ENCODE data around the gene APOBEC3F. TPM values are rescaled to one million over a fixed set of nuclear protein-coding genes. Genes with fewer than 3 reads are reported as not detected.

The APOBEC3F gene
- total and polyA plus RNA-seq, 3 experiments from 2014 or later: 20.5 to 30.1 (median 28.4) TPM

DNA sequence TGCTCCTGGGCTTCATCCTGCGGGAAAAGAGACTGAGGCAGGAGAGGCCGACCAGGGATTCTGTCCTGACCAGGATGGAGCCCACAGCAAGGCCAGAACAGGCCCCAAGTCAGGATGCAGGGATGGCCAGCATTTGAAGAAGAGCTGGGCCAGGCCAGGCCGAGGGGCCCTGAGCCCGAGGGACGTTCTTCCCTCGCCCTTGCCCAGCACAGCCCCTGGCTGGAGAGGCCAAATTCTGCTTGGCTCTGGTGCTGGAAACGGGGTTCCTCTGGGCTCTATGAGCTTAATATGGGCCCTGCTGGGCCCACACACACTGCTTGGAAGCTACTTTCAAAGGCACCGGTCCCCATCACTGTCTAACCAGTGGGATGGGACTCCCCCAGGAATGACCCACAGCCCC, 44.0 kb downstream of the APOBEC3F start:
- CTCF ChIA-PET: no interaction called here

DNA sequence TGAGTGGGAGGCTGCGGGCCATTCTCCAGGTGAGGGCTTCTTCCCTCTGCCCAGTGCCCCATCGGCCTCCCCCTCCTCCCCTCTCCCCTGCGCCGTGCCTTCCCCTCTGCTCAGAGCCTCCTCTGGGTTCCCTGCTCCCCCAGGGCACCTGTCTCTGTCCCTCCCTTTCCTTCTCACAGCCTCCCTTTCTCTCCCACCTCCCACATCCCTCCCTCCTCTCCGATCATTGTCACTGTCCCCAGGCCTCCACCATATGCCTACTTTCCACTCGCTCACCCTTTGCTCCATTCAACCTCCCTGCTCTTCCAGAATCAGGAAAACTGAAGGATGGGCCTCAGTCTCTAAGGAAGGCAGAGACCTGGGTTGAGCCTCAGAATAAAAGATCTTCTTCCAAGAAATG, 46.4 kb downstream of the APOBEC3F start:
- H3K27ac Mint-ChIP-seq: peak overlapping the region; percentile 82 to 100 (median 96)
- peak overlapping the region in 3 of 7 donors; percentile 44 to 70 (median 66) for H3K4me3 Mint-ChIP-seq
- H3K4me3 ChIP-seq (ENCODE audit: low read length): no peak overlapping the region
- H3K9me3 Mint-ChIP-seq: no peaks in the 10 kb centered on the region
- no peak for DNase-seq
- H3K36me3 Mint-ChIP-seq: peaks cover 4 to 46% (median 5%) of the 10 kb centered on the region in 3 donors
- POLR2A ChIA-PET: interaction anchor here (0.6 kb wide), 1 partner anchor 67 kb away, joined by 3 read pairs; no protein-coding TSS in a partner anchor
- CTCF ChIA-PET: no interaction called here
- peaks cover 81 to 92% (median 83%) of the 10 kb centered on the region in 3 donors for H3K4me1 Mint-ChIP-seq
- H3K9me3 ChIP-seq (ENCODE audit: low read length): no peaks in the 10 kb centered on the region
- no peak overlapping the region for H3K27ac ChIP-seq (ENCODE audit: low read depth, low read length)
- peaks cover 0 to 4% of the 10 kb centered on the region in 2 donors for H3K27me3 Mint-ChIP-seq
- H3K36me3 ChIP-seq (ENCODE audit: insufficient read depth, low read length): peaks cover 5% of the 10 kb centered on the region
- no peaks in the 10 kb centered on the region for H3K27me3 ChIP-seq (ENCODE audit: insufficient read depth, low read length, poor library complexity, severe bottlenecking)
- H3K4me1 ChIP-seq (ENCODE audit: insufficient read depth, low read length): peaks cover 63% of the 10 kb centered on the region

More for the DNA sequence above, 44.0 kb downstream of the APOBEC3F start:
- H3K4me1 ChIP-seq (ENCODE audit: insufficient read depth, low read length): peaks cover 63% of the 10 kb centered on the region
- H3K27me3 ChIP-seq (ENCODE audit: insufficient read depth, low read length, poor library complexity, severe bottlenecking): no peaks in the 10 kb centered on the region
- no peak for DNase-seq
- H3K27ac ChIP-seq (ENCODE audit: low read depth, low read length): no peak overlapping the region
- no peaks in the 10 kb centered on the region for H3K9me3 Mint-ChIP-seq
- H3K4me3 ChIP-seq (ENCODE audit: low read length): no peak overlapping the region
- no peaks in the 10 kb centered on the region for H3K9me3 ChIP-seq (ENCODE audit: low read length)
- H3K36me3 Mint-ChIP-seq: peaks cover 16 to 69% (median 21%) of the 10 kb centered on the region in 3 donors
- H3K4me3 Mint-ChIP-seq: no peak overlapping the region
- H3K27me3 Mint-ChIP-seq: no peaks in the 10 kb centered on the region
- POLR2A ChIA-PET: interaction anchor here (0.7 kb wide), 1 partner anchor 10 kb away, joined by 3 read pairs; no protein-coding TSS in a partner anchor
- peak overlapping the region in 6 of 8 donors; percentile 70 to 99 (median 86) for H3K27ac Mint-ChIP-seq
- H3K4me1 Mint-ChIP-seq: peaks cover 80 to 90% (median 81%) of the 10 kb centered on the region in 3 donors
- peaks cover 27% of the 10 kb centered on the region for H3K36me3 ChIP-seq (ENCODE audit: insufficient read depth, low read length)

DNA sequence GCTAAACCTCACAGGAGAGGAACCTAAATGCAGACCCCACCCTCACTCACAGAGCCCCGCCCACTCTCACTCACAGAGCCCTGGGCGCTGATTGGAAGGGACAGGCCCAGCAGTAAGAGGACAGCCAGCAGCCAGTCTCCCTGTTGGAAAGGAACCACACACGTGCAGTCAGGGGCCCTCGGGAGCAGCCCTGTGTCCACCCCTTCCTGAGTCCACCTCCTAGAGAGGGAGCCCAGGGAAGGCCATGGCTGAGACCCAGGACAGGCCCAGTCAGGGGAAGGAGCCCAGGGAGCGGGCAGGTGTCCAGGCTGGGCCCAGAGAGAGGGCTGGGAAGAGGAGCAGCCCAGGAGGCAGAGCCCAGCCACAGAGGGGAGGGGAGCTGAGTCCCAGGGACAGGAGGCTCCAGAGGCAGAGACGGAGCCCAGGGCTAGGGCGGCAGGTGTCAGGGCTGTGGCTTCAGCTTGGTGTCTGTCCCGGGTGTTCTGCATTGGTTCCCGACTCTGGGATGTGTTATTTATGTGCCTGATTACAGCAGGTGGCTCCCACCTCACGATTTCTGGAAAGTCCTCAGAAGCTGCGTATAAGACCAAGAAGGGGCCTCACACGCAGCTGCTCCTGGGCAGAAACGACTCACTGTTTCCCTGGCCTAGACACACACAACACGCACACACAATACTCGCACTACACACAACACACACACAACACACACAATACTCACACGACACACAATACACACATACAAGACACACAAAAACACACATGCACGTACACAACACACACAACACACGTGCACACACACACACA, 47.4 kb downstream of the APOBEC3F start:
- peaks cover 0 to 4% of the 10 kb centered on the region in 2 donors for H3K27me3 Mint-ChIP-seq
- H3K4me3 Mint-ChIP-seq: peak overlapping the region; percentile 8 to 74 (median 47)
- no peak for DNase-seq
- ChIA-PET POLR2A (no interaction called here), CTCF (interaction anchor here (1.3 to 1.4 kb wide), 2 partner anchors 26 to 27 kb away, joined by 4 to 5 read pairs; no protein-coding TSS in a partner anchor)
- peak overlapping the region; percentile 92 to 100 (median 100) for H3K27ac Mint-ChIP-seq
- Histone ChIP-seq H3K4me1 (ENCODE audit: insufficient read depth, low read length) (peaks cover 65% of the 10 kb centered on the region), H3K4me3 (ENCODE audit: low read length) (no peak overlapping the region), H3K9me3 (ENCODE audit: low read length) (no peaks in the 10 kb centered on the region), H3K27me3 (ENCODE audit: insufficient read depth, low read length, poor library complexity, severe bottlenecking) (no peaks in the 10 kb centered on the region), H3K27ac (ENCODE audit: low read depth, low read length) (peak overlapping the region; percentile 34), H3K36me3 (ENCODE audit: insufficient read depth, low read length) (peaks cover 5% of the 10 kb centered on the region)
- H3K36me3 Mint-ChIP-seq: peaks cover 0 to 36% (median 5%) of the 10 kb centered on the region in 3 donors
- peaks cover 81 to 92% (median 83%) of the 10 kb centered on the region in 3 donors for H3K4me1 Mint-ChIP-seq
- H3K9me3 Mint-ChIP-seq: no peaks in the 10 kb centered on the region

DNA sequence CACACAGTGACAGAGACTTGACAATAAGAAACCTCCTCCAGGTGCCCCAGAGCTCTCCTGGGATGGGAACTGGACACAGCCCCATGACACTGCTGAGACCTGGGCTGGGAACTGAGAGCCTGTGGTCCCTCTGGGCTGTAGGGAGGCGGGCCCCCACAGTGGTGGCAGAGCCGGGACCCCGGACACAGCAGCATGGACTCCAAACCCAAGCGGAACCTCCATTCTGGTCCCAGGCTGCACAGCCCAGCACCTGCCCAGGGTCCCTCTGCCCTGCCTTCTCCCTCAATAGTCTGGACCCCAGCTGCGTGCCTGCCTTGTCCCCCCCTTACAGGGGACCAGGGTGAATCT, 48.0 kb downstream of the APOBEC3F start:
- Histone ChIP-seq H3K27me3 (ENCODE audit: insufficient read depth, low read length, poor library complexity, severe bottlenecking) (no peaks in the 10 kb centered on the region), H3K9me3 (ENCODE audit: low read length) (no peaks in the 10 kb centered on the region), H3K36me3 (ENCODE audit: insufficient read depth, low read length) (peaks cover 5% of the 10 kb centered on the region), H3K27ac (ENCODE audit: low read depth, low read length) (peak overlapping the region; percentile 34), H3K4me3 (ENCODE audit: low read length) (no peak overlapping the region), H3K4me1 (ENCODE audit: insufficient read depth, low read length) (peaks cover 62% of the 10 kb centered on the region)
- peaks cover 0 to 4% of the 10 kb centered on the region in 2 donors for H3K27me3 Mint-ChIP-seq
- H3K4me3 Mint-ChIP-seq: peak overlapping the region; percentile 3 to 87 (median 35)
- peak overlapping the region; percentile 92 to 100 (median 100) for H3K27ac Mint-ChIP-seq
- no peak for DNase-seq
- POLR2A ChIA-PET: no interaction called here
- peaks cover 0 to 31% (median 5%) of the 10 kb centered on the region in 3 donors for H3K36me3 Mint-ChIP-seq
- peaks cover 78 to 92% (median 79%) of the 10 kb centered on the region in 3 donors for H3K4me1 Mint-ChIP-seq
- no peaks in the 10 kb centered on the region for H3K9me3 Mint-ChIP-seq
- CTCF ChIA-PET: interaction anchor here (1.3 to 1.4 kb wide), 2 partner anchors 26 to 27 kb away, joined by 4 to 5 read pairs; no protein-coding TSS in a partner anchor

DNA sequence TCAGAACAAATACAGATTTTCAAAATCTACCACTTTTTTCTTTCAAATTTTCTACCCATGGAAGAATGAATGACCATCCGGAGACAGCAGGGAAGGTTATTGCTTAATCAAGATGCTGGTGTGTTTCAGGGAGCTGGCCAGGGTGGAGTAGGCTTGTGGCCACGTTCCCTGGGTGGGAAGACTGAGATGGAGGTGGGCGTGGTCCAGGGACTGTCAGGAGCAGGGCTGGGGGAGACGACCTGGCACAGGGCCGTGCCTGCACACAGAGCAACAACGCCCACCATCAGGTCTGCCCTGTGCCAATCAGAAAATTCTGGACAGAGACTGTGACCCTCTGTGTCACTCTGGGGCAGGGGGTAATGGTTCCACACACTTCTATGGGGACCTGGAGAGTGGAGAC, 49.3 kb downstream of the APOBEC3F start:
- H3K27ac ChIP-seq (ENCODE audit: low read depth, low read length): peak overlapping the region; percentile 85
- CTCF ChIA-PET: interaction anchor here (1.3 to 1.6 kb wide), 3 partner anchors 11 to 68 kb away, joined by 3 to 4 read pairs (median 3); no protein-coding TSS in a partner anchor
- no peak for DNase-seq

DNA sequence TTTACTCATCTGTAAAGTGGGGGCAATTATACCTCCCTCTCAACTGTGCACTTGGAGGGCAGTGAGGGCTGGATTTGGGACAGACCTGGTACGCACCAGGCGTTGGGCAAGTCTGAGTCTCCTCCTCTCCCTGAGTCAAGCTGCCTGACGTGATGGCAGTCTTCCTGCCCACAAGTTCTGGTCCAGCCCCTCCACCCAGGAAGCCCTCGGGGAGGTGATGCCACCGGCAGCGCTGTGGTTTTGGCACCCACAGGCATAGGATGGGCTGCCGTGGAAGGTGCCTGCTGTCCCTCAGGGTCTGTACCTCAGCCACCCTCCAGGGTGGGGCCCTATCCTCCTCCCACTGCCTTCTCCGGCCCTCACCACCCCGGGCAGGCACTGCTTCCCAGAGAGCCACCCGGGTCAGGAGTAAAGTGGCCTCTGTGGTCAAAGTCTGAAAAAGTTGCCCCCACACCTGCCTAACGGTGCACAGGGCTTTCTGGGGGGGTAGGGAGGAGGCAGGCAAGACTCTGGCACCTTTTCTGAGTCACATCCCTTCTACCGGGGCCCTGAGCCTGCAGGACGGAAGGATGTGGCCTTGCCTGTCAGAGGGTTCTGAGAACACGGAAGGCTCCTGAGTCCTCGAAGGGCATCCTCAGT, 49.9 kb downstream of the APOBEC3F start:
- CTCF ChIA-PET: interaction anchor here (0.9 to 1.6 kb wide), 3 partner anchors 10 to 68 kb away, joined by 3 read pairs; no protein-coding TSS in a partner anchor
- H3K27me3 Mint-ChIP-seq: peaks cover 0 to 4% of the 10 kb centered on the region in 2 donors
- POLR2A ChIA-PET: interaction anchor here (0.6 to 1.0 kb wide), 6 partner anchors 11 to 229 kb away, joined by 3 to 6 read pairs (median 3); partner anchors contain the start of genes APOBEC3C, CBX7 and RPL3

More for the DNA sequence above, 49.3 kb downstream of the APOBEC3F start:
- Mint-ChIP-seq H3K27me3 (peaks cover 0 to 4% of the 10 kb centered on the region in 2 donors), H3K4me1 (peaks cover 82 to 97% (median 84%) of the 10 kb centered on the region in 3 donors), H3K4me3 (peak overlapping the region; percentile 75 to 91 (median 84)), H3K9me3 (no peaks in the 10 kb centered on the region), H3K27ac (peak overlapping the region; percentile 92 to 100 (median 100)), H3K36me3 (peaks cover 0 to 24% (median 4%) of the 10 kb centered on the region in 3 donors)
- POLR2A ChIA-PET: interaction anchor here (0.7 to 1.0 kb wide), 3 partner anchors 10 to 229 kb away, joined by 3 to 6 read pairs (median 4); partner anchors contain the start of gene APOBEC3C
- H3K27me3 ChIP-seq (ENCODE audit: insufficient read depth, low read length, poor library complexity, severe bottlenecking): no peaks in the 10 kb centered on the region
- H3K36me3 ChIP-seq (ENCODE audit: insufficient read depth, low read length): peaks cover 5% of the 10 kb centered on the region
- H3K9me3 ChIP-seq (ENCODE audit: low read length): no peaks in the 10 kb centered on the region
- peak overlapping the region; percentile 55 for H3K4me3 ChIP-seq (ENCODE audit: low read length)
- H3K4me1 ChIP-seq (ENCODE audit: insufficient read depth, low read length): peaks cover 72% of the 10 kb centered on the region

More for the DNA sequence above, 49.9 kb downstream of the APOBEC3F start:
- H3K27ac ChIP-seq (ENCODE audit: low read depth, low read length): peak overlapping the region; percentile 85
- peaks cover 83 to 97% (median 89%) of the 10 kb centered on the region in 3 donors for H3K4me1 Mint-ChIP-seq
- peak overlapping the region; percentile 92 to 100 (median 100) for H3K27ac Mint-ChIP-seq
- peaks cover 78% of the 10 kb centered on the region for H3K4me1 ChIP-seq (ENCODE audit: insufficient read depth, low read length)
- peak; percentile 85 to 97 (median 87) for DNase-seq
- H3K27me3 ChIP-seq (ENCODE audit: insufficient read depth, low read length, poor library complexity, severe bottlenecking): no peaks in the 10 kb centered on the region
- peak overlapping the region; percentile 75 to 91 (median 84) for H3K4me3 Mint-ChIP-seq
- no peaks in the 10 kb centered on the region for H3K9me3 Mint-ChIP-seq
- H3K4me3 ChIP-seq (ENCODE audit: low read length): peak overlapping the region; percentile 55
- H3K9me3 ChIP-seq (ENCODE audit: low read length): no peaks in the 10 kb centered on the region
- H3K36me3 Mint-ChIP-seq: peaks cover 0 to 19% (median 3%) of the 10 kb centered on the region in 3 donors
- peaks cover 5% of the 10 kb centered on the region for H3K36me3 ChIP-seq (ENCODE audit: insufficient read depth, low read length)

All from CD8-positive, alpha-beta memory T cell (primary cell).